Measurements from ENCODE around the gene RBM38.

The RBM38 gene

DNA sequence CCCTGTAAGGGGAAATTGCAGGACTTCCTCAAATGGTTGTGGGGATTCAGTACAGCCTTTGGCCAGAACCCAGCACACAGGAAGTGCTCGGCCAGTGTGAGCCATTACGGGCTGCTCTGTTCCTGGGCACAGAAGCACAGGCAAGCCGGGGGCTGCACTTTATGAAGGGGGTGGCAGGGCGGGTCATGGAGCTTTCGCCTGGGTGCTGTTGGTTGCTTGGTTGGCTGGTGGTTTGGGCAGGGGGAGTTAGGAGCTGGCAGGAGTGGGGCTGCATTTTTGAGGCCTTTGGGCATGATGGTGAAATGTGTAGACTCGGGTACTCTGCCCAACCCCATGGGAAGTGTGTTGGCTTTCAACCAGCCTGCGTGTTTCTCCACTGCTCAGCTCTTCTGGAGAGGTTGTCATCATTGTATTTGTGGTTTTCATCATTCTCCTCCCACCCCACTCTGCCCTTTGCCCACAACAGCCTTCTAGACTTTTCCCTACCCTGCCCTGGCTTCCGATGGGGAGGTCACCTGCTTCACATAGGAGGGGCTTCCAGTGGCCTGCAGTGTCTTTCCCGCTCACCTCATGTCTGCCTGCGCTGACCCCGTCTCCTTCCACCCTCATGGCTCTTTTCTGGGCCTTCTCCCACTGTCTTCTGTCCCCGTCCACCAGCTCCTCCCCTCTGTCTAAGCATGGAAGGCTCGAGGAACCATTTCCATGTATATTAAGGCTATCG is 16.1 kb upstream of the RBM38 start:
- no peak for DNase-seq (ENCODE audit: low read depth in 1 of 2, low spot score in 1 of 2)

DNA sequence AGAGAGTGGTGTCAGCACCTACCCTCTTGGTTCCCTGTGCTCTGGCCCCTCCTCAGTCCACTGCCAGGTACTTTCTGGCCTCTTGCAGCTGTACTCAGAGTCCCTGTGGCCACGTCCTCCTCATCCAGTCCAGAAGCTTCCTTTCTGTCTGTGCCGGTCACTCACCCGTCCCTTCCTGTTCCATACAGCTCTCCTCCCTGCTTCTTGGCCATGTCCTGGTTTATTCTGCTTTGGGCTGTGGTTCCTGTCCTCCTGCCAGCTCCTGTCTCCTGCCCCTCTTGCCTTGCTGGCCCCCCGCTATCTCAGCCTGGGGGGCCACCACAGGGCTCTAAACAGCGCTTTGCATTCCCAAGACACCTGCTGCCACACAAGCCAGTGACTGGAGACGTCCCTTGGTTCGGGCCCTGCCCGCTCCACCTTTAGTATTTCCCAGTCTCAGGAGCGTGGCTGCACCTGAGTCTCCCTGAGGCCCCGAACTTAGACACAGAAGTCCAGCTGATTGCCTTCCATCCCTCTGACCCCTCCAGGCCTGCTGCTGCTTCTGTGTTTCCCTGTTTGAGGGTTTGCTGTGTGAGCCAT is 15.5 kb upstream of the RBM38 start:
- DNase-seq (ENCODE audit: low read depth in 1 of 2, low spot score in 1 of 2), result no peak

DNA sequence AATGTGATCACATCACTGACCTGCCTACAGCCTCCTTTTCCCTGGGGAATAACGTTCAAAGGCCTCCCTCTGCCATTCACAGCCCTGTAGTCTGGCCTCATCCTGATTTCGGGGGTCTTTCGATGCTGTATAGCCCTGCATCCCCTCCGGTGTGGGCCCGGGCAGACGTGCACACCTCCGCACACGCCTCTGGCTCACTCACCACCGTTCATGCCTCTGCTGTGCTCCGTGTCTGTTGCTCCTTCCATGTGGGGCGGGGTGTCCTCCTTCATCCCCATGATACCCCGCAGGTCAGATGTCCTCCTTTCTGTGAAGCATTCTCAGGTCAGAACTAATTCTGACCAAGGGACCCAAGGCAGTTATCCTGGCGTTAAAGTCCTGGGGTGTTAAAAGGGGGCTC is 13.8 kb upstream of the RBM38 start:
- no peak for DNase-seq (ENCODE audit: low read depth in 1 of 2, low spot score in 1 of 2)

GRCh38 chr20:57378107-57378506 is 13.1 kb upstream of the RBM38 start:
- DNase-seq (ENCODE audit: low read depth in 1 of 2, low spot score in 1 of 2), result no peak

DNA sequence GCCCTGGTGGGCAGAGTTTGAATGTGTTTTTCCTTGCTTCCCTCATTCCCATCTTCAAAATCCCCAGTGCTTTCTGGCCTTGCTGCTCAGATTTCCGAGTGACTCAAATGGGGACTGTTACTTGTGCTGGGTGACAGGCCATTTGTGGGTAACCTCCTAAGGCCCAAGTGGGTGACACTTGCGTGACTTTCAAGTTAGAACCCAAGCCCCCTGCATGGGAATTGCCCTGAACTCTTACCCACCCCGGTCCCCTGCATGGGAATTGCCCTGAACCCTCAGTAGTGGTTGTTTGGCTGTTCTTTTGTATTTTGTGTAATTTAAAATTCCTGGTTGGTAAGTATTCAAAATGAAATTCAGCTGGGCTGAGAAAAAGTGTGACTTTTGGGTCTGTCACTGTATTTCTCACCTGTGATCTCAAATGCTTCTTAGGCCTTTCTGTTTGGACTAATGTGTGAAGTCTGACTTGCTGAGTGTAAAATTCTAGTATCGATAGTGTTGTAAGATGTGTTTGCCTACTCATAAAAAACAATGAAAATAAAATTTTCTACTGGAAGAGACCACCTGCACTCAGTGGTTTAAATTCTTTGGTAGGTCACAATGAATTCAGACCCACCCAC is 12.4 kb upstream of the RBM38 start:
- DNase-seq (ENCODE audit: low read depth in 1 of 2, low spot score in 1 of 2), result no peak

GRCh38 chr20:57379263-57379647 is 11.9 kb upstream of the RBM38 start:
- DNase-seq (ENCODE audit: low read depth in 1 of 2, low spot score in 1 of 2), result no peak

DNA sequence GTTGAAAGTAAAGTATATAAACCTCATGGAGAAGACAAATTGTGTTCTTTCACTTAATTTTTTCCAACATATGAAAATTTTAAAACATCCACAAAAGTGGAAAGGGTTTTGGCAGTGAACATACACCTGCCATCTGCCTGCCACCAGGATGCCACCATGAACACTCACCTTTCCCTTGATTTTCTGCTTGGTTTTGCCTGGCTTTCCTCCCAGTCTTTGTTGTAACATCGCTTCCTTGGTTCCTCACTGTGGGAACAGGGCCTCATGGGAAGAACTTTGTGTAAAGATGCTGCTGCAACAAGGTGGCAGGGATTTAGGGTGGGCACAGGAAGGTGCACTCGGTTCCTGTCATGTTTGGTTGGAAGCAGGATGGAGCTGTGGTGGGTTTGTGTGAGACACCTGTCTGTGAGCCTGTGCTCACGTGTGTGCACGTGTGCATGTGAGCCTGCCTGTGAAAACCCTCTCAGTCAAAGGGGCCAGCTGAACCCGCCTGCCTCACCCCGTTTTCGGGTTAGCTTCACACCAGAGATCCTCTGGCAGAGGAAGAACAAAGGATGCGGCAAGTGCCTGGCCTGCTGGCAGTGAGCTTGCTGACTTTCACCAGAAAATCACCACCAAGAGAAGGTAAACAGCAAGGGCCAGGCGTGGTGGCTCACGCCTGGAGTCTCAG is 11.0 kb upstream of the RBM38 start:
- no peak for DNase-seq (ENCODE audit: low read depth in 1 of 2, low spot score in 1 of 2)

DNA sequence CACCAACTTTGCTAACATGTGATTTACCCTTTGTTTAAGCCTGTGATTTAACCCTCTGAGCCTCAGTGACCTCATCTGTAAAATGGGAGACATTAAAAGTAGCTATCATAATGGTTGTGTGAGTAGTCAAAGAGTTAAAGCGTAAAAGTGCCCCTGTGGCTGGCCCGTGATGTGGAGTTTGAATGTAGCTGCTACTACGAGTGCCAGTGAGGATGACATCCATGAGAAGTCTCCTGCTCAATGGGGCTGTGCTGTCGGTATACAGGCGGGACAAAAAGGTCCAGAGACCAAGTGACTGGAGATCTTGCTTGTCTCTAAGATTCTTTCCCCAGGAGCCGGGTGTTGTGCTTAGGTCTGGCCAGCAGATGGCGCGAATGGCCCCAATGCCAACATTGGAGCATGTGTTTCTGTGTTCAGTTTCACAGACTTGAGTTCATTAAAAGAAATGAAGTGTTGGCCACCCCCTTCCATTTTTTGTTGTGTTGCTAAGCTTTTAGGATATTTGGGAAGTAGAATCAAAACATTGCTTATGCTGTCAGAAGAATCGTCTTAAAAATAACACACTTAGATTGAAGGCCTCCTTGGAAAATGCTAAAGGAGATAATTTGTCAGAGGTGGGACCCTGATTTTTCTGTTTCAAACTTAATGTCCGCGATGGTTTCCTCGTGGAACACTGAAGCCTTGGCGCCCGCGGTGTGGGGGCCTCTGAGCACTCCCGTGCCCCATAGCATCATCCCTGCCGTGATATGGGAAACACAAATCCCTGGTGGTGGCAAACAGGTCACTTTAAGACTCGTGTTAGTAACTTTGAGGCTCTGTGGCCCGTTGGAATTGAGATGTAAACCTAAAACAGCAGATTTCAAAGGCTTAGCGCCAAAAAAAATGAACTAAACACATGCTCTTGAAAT is 9.3 kb upstream of the RBM38 start:
- DNase-seq (ENCODE audit: low read depth in 1 of 2, low spot score in 1 of 2), result peak in 1 of 2 donors; percentile 85

- no peak for DNase-seq (ENCODE audit: low read depth in 1 of 2, low spot score in 1 of 2)
Observed at GRCh38 chr20:57382516-57382915, 8.7 kb upstream of the RBM38 start.

- no peak for DNase-seq (ENCODE audit: low read depth in 1 of 2, low spot score in 1 of 2)
Observed at GRCh38 chr20:57383447-57384347, 7.5 kb upstream of the RBM38 start.

GRCh38 chr20:57384486-57384885 is 6.7 kb upstream of the RBM38 start:
- DNase-seq (ENCODE audit: low read depth in 1 of 2, low spot score in 1 of 2), result no peak

DNA sequence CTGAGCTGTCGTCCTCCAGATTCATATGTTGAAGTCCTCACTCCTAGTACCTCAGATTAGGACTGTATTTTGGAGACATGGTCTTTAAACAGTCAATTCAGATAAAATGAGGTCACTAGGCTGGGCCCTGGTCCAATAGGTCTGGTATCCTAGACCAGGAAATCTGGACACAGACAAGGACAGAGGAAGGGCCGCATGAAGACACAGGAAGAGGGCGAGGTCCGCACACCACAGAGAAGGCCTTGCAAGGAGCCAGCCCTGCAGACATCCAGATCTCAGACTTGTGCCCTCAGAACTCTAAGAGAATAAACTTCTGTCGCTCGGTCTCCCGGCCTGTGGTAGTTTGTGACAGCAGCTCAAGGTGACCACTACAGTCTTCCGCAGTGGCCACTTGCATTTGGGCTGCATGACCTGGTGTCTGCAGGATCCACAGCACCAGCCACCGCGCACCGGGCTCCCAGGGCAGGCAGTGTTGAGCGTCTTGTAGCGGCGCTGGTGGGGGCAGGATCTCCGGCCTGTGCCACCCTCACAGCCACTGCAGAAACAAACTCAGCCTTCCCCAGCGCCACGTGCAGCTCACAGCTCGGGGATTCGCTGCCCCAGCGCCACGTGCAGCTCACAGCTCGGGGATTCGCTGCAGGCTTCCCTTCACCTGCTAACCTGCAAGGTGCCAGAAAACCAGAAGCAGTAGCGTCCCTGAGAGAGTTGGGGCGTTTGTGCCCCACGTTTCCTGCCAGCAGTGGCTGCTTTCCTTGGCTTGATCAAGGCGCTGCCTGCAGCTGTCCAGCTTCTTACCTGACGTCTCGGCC is 6.0 kb upstream of the RBM38 start:
- DNase-seq (ENCODE audit: low read depth in 1 of 2, low spot score in 1 of 2), result no peak

GRCh38 chr20:57385940-57386339 is 5.3 kb upstream of the RBM38 start:
- no peak for DNase-seq (ENCODE audit: low read depth in 1 of 2, low spot score in 1 of 2)

DNA sequence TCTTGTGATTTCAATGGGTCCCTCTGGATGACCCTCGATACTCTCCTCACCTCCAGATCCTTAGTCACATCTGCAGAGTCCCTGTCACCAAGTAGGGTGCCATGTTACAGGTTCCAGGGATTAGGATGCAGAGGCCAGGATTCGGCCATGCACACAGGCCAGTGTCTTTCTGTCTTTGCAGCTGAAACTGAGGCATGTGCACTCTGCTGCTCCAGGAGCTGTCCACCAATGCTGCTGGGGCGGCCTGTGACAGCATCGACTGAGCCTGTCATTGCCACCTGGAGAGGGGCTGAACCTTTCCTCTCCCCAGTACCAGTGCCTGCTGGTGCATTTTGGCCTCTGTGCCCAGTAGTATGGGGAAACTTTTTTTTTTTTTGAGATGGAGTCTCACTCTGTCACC is 4.4 kb upstream of the RBM38 start:
- no peak for DNase-seq (ENCODE audit: low read depth in 1 of 2, low spot score in 1 of 2)

GRCh38 chr20:57387463-57387862 is 3.7 kb upstream of the RBM38 start:
- no peak for DNase-seq (ENCODE audit: low read depth in 1 of 2, low spot score in 1 of 2)

GRCh38 chr20:57387945-57388371 is 3.2 kb upstream of the RBM38 start:
- no peak for DNase-seq (ENCODE audit: low read depth in 1 of 2, low spot score in 1 of 2)

- DNase-seq (ENCODE audit: low read depth in 1 of 2, low spot score in 1 of 2), result peak in 1 of 2 donors; percentile 45
Observed at GRCh38 chr20:57388953-57389694, 2.1 kb upstream of the RBM38 start.
